GM18517 (cell line): ENCODE data around the gene ALPG.

ENCODE experiments used
- ATAC-seq: cut with Tn5 transposase; IDR thresholded peaks from one replicate; pipeline ENCODE4 v1.9.1; 2021; ENCODE audit warnings: mild to moderate bottlenecking, moderate library complexity; ENCODE audit not compliant: unreplicated experiment

The ALPG gene

DNA sequence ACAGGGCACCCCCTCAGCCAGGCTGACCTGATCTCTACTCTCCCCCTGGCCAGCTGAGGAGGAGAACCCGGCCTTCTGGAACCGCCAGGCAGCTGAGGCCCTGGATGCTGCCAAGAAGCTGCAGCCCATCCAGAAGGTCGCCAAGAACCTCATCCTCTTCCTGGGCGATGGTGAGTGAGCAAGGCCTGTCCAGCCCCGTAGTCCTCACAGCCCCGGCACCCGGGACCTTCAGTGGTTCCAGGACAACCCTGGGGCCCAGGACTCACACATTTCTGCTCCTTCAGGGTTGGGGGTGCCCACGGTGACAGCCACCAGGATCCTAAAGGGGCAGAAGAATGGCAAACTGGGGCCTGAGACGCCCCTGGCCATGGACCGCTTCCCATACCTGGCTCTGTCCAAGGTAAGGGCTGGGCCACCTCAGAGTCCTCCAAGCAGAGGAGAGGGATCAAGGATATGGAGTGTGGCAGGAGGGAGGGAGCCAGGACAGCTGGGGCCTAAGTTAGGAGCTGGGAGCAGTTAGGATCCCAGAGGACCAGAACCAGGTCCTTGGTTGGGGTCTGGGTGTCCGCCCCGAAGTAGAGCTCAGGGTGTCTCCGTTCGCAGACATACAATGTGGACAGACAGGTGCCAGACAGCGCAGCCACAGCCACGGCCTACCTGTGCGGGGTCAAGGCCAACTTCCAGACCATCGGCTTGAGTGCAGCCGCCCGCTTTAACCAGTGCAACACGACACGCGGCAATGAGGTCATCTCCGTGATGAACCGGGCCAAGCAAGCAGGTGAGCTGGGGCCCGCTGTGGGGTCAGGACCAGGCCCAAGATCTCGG lies 49.9 kb downstream of the ALPG start:
- ATAC-seq, result no peak

GRCh38 chr2:232457121-232458011 lies 50.7 kb downstream of the ALPG start:
- ATAC-seq, result no peak

GRCh38 chr2:232458051-232458660 lies 51.5 kb downstream of the ALPG start:
- no peak for ATAC-seq

- ATAC-seq, result no peak
Measured at GRCh38 chr2:232458661-232459418, 52.2 kb downstream of the ALPG start.

- no peak for ATAC-seq
Measured at GRCh38 chr2:232459419-232460035, 52.9 kb downstream of the ALPG start.

DNA sequence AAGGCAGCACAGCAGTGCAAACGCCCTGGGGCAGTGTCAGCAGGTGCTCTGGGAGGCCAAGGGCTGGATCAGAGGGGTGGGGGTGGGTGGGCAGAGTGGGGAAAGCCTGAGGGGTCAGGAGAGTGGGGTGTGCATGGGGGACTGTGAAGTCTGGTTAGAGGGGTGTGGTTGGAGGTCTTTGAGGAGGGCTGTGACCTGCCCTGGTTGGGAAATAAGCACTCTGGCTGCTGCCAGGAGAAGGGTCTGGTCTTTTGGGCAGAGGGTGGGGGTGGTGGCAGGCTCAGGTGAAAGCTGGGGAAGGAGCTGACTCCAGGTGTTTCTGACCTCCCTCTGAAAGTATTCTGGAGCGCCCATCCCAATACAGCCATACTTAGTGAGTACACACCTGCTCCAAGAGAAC lies 53.5 kb downstream of the ALPG start:
- no peak for ATAC-seq
